HG03565 (cell line): ENCODE data around the gene PEX14.

Experiments
- ATAC-seq: cut with Tn5 transposase; IDR thresholded peaks from one replicate; pipeline ENCODE4 v1.9.1; 2021; ENCODE audit warnings: mild to moderate bottlenecking, moderate library complexity; ENCODE audit not compliant: unreplicated experiment

The PEX14 gene

DNA sequence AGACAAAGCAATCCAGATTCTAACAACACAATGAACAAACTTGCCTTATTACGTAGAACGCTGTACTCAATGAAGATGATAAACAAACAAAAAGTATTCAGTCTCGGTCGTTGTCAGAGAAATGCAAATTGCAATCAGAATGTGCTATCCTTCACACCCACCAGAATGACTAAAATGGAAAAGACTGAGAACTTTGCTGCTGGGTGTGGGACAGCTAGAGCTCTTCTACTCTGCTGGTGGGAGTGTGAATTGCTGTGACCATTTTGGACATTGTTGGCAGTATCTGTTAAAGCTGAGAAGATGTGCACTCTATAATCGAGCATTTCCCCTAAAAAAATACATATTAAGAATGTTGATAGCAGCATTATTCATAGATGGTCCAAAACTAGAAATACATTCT is 111.4 kb downstream of the PEX14 start:
- no peak for ATAC-seq

DNA sequence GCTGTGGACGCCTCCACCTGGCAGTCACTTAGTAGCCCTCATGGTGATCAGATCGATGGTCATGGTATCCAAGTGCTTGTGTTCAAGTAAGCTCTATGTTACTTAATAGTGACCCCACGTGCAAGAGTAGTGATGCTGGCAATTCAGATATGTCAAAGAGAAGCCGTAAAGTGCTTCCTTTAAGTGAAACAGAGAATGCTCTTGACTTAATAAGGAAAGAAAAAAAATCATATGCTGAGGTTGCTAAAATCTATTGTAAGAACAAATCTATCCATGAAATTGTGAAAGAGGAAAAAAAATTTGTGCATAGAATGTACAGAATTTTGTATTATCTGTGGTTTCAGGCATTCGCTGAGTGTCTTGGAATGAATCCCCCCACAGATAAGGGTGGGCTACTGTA is 113.9 kb downstream of the PEX14 start:
- ATAC-seq = no peak

DNA sequence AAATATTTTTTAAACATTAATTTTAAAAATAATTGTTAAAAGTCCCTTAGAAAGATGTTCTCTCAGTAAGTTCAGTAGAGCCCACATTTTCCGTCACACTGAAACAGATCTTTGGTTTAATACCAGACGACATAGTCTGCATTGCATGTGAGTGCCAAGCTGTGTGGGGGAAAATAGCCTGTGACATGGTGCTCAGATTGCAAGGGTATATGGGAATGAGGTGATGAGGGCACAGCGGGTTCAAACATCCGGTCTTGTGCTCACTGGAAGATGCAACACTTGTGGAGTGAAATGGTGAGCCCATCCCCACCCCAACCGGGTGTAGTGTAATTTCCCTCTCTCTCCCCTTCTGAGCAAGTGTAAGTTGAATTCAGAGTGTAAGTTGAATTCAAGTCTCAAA is 114.3 kb downstream of the PEX14 start:
- no peak for ATAC-seq

DNA sequence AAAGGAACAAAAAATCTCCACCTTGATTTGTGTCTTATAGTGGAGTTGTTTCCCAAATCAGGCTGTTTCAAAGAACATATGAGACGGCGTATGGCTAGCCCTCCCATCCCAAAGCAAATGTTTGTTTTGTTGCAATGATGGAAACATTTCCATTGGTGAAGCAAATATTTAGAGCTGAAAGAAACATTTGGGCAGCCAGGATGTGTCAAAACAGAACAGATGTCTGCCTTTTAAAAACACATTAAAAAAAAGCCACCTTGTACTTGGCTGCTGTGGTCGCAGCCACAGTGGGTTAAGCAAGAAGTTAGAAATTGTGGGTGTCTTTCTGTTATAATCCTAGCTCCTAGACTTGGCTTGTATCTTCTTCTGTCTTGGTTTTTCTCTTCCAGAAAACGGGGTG is 116.3 kb downstream of the PEX14 start:
- ATAC-seq = no peak

DNA sequence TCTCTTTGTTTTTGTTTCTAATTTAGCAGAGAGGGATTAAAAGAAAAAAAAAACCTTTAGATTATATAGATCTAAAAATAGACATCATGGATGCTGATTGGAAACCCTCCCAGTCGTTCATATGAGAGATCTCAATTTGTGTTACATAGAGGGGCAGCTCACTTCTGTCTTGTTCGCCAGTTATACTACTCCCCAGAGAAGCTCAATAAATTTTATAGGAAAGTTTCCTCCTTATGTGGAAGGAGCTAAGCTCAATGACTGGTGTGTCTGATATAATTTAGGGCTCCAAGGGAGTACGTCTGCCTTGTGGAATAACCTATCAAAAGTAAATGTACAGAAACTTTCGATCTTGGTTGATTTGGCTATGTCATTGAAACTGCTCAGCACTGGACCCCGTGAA is 117.6 kb downstream of the PEX14 start:
- ATAC-seq = no peak

DNA sequence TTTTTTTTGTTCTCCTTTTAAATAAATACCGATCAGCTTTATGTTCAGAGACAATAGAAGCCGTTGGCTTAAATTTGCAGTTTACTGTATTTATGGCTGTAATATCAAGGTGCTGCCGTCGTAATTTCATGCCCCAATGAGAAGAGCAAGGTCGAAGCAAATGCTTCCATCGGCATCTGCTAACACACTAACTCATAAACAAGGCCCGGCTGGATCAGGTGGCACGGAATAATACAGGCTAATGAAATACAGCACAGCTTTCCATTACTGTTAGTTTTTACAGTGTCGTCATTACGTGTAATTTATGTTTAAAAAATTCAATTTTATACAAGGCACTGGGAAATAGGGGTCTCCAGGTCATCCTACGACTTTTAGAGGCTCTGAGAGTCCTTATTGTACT is 119.0 kb downstream of the PEX14 start:
- ATAC-seq = no peak

DNA sequence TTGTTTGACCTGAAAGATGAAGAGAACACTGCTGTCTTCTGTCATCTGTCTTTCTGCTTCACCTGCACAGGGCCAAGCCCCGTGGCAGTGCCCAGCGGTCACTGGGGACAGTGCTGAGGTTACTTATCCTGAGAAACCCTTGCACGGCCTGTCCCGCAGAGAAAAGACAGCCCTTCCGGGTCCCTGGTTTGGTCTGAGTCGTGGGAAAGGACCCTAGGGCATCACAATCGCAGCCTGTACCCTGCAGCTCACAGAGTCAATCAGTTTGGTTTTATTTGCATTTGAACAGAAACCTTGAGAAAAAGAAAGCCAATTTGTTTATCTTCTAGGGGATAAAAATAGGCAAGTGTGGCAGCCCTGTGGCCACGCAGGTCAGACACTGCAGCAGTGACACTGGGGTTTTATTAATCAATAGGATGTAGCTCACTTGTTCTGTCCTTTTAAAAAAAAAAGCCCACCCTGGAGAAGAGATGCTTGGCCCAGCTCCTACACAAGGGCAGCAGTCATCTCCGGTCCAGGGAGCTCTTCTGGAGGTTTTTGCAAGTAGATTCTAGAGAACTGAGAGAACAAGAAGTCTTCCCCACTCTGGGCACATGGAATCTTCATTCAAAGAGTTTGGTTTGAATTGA is 120.0 kb downstream of the PEX14 start:
- no peak for ATAC-seq

DNA sequence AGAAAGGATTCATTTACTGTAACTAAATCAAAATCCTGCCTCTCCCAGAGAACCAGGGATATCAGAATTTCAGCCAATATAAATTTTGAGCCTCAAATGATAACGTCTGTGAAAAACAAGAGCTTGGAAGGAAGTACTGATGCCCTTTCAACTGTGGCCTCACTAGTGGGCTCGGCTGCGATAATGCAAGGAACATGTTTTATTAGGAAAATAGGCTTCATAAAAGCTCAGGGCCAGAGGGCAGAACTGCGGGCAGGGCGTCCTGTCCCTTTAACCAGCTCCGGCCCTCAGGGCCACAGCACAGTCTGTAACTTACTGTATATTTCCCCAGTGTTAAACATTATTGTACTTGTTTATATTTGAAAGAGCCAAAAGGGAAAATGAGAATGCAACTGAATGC is 122.0 kb downstream of the PEX14 start:
- no peak for ATAC-seq

DNA sequence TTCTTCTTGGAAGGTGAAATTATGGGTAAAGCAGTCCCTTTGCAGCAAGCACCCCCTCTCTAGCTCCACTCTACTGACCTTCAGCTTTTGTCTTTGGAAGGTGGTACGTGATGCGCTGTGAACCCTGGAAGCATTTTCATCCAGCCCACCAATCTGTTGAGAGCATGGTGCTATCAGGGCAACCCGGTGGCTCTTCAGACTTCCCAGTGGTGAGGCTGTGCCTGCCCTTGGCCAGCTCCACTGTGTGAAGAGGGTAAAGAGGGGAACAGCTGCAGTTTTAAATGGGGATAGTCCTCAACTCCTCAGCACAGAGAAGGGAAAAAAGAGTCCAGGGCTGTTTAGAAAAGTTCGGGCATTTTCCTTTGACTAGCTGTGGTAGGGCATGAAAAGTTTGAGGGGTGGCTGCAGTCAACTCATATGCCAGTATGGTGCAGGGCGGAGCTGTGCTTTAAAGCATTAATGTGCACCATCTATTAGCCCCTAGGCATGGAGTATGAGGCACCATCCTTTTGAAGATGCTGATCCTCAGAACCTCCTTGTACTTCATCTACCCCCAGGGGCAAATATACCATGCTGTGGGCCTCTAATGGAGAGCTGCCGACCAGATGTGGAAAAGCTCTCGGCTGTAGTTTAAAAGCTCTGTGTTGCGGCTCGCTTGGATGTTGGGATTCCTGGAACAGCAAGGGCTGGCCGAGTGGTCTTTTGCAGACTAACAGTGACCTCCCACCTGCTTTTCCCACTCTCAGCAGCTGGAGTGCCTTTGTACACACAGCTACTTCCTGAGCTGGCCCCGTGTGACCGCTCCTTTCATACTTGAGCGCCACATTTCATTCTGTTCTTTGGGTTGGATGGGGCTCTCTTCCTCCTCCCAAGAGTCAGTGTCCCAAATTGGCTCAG is 123.0 kb downstream of the PEX14 start:
- no peak for ATAC-seq

DNA sequence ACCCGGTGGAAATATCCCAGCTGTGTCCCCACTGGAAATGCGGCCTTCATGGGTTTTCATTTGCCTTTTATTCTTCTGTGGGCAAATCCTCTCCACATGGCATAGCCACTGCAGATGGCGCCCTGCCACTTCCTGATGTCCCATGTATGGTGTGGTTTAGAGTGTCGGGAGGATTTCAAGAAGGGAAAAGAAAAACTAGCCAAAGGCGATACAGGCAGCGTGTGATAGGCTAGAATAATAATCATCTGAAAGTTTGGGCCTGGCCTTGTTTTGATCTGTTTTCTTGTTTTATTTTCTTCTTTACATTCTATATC is 123.6 kb downstream of the PEX14 start:
- no peak for ATAC-seq

DNA sequence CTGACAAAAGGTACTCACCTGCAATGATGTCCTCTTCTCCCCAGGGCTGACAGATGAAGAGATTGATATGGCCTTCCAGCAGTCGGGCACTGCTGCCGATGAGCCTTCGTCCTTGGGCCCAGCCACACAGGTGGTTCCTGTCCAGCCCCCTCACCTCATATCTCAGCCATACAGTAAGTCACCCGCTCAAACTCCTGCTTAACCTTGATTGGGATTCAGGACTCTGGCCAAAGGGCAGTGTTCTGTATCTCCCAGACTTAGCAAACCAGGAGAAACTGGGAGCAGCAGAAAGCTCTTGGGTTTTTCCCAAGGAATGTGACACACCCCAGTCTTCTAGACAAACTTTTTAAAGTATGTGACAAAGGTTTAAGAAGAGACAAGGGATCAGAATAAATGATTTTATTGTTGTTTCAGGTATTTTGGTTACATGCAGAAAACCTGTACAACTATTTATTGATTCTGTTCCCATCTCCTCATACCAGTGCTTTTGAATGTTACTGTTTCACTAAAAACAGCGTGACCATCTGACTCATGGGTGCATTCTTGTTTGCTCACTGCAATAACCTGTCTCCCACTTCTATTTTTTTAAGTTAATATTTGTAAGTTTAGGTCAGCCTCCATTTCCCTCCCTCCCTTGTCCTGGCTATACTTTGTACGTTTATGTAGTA is 124.6 kb downstream of the PEX14 start:
- ATAC-seq = no peak

DNA sequence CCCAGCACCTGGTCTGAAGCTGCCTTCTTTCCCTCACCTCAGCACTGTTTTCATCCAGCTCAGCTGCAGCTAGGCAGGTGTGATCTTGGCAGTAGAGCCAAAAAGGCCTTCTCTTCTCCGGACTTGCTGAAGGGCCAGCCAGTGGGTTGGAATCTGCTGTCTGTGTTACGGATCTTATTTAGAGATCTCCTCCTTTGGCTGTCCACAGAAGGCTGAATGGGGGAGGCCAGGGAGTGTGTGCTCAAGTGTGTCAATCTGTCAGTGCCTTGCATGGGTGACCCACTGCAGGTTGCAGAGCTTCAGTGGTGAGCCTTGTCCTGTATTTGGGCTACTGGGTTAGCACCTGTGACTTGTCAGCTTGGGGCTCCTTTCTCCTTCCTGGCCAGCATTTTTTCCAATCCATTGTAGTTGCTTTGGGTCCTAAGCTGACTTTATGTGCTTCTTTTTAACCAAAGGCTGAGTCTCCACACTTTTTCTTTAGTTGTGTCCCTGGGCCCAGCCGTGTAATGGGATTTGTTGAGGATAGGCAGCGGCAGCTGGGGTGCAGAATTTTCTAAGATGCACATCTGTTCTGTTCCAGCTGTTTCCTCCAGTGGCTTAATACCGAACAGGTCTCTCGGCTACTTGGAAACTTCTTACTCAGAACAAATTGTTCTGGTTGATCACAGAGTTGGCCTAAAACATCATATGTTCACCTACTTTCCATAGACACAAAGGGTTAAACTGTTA is 126.8 kb downstream of the PEX14 start:
- ATAC-seq = no peak

DNA sequence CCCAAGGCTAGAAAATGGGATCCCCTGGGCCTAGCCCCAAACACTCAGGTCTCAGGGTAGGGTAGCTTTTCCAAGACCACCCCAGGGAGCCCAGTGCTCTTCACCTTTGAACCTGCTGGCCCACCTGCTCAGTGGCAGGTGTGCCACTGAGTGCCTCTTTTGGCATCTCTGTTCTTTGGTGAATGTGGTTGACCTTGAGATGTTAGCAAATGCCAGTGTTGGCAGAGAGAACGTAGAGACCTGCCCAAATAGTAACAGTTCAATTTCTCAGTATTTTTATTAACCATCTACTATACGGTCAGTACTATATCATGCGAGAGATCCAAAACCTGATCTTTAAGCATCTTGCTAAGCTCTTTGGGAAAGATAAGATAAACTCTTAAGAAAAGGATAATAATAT is 128.2 kb downstream of the PEX14 start:
- no peak for ATAC-seq

DNA sequence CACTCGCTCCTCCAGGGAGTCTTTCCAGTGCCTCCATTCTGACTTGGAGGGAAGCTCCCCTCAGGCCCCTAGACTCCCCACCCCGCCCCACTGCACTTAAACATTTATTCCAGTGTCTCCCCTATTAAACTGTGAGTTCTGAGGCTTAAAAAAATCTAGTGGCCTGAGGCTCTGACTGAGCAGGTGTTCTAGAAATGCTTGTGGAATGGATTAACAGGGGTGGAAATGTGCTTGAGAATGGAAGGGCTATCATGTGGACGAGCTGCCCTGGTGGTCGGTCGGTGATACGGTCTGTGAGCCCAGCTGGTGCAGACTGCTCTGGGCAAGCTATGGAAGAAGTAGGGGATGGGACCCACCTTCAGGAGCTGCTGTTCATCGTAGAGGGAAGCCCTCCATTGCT is 130.2 kb downstream of the PEX14 start:
- ATAC-seq = no peak

DNA sequence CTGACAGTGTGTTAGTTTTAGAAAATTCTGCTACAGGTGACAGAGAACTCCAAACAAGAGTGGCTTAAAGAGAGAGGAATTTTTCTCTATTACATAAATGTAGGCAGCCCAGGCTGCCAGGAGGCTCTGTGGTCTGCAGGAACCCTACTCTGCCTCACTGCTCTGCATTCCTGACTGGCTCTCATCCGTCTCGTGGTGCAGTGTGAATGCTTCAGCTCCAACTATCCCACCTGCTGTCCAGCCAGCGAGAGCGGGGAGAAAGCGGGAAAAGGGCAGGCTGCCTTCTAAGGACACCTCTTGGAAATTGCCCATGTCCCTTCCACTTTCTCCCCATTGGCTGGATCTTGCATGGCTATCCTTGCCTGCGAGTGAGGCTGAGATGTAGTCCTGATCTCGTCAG is 131.3 kb downstream of the PEX14 start:
- ATAC-seq = no peak

DNA sequence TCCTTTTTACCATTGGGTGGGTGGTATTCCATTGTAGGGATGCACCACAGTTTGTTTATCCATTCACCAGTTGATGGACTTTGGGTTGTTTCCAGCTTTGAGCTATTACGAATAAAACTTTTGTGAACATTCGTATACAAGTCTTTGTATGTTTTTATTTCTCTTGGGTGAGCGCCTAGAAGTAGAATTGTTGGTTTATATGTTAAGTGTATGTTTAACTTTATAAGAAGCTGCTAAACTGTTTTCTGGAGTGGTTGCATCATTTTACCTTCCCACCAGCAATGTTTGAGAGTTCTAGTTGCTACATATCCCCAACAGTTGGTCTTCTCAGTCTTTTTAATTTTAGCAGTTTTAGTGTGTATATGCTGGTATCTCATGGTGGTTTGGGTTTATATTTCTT is 132.5 kb downstream of the PEX14 start:
- ATAC-seq = no peak

DNA sequence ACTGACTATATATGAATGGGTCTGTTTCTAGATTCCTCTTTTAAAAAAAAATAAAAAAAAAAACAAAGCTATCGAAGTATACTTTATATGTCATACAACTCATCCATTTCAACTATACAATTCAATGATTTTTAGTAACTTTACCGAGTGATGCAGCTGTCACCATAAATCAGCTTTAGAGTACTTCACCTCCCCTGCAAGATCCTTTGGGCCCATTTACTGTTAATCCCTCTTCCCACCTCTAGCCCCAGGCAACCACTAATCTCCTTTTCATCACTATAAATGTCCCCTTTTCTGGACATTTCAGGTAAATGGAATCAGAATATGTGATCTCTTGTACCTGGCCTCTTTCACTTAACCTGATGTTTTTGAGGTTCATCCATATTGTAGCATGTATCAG is 133.9 kb downstream of the PEX14 start:
- ATAC-seq = no peak

DNA sequence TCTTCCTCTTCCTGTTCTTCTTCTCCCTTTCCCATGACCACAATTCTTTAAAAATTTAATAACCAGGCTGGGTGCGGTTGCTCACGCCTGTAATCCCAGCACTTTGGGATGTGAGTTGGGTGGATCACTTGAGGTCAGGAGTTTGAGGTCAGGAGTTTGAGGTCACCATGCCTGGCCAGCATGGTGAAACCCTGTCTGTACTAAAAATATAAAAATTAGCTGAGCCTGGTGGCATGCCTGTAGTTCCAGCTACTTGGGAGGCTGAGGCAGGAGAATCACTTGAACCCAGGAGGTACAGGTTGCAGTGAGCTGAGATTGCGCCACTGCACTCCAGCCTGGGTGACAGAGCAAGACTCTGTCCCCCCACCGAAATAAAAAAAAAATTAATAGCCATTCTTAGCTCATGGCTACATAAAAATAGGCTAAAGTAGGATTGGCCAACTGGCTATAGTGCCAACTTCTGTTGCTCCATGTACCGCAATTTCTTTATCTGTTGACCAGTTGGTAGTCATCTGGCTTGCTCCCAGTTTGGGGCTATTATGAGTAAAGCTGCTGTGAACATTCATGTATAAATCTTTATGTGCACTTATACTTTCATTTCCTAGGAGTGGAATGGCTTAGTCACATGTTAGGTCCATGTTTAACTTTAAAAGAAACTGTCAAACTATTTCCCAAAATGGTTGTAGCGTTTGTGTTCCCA is 136.3 kb downstream of the PEX14 start:
- ATAC-seq = no peak

DNA sequence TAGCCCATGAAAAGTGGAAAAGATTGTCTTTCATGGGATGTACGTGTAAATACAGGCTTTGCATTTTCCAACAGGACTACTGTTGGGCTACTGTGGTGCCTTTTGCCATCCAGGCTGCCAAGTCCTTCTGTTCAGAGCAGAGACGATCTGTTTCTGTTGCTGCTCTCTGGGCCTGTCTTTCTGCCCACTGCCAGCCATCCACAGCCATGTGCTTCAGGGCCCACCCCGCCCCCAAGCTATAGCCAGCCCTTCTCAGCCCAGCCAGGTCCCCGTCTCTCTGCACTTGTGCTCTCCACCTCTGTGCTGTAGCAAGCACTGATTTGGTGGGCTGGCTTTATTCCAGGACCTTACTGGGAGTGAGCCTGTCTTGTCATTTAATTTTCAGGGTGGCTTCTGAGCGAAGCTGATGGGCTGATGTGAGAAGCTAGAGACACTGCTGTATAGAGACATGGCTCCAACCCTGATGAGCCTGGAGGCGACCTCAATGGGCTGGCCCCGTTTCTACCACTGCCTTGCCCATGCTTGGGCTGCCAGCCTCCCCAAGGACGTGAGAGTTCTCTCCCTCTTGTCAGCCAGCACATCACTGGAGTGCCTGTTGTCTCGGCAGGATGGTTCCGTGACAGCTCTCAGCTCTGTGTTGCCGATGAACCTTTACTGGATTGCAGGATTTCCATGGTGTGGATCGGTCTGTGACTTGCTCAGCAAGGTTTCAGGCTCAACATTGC is 137.8 kb downstream of the PEX14 start:
- ATAC-seq = no peak

DNA sequence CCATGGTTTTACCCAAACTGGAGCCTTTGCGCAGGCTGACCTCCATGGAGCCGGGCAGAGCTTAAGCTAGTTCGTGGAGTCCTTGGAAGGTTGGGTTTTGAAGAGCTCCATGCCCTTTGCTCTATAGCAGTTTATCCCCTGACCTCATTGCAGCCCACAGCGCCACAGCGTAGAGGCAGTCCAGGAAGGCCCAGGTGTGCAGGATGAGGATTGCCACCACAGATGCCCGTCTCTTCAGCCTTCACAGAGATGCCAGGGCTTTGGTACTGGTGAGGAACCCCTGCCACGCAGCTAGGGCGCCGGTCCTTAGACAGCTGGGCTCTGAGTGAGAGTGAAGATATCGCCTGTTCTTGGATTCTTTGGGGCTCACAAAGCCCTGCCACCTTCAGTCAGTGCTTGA is 138.6 kb downstream of the PEX14 start:
- no peak for ATAC-seq
